C4-2B (cell line): ENCODE results near the gene DENND5B.
"Not testable (repeated sequence)": the region's sequence is repeated elsewhere in the genome, so short reads cannot be mapped to it uniquely, and the experiment has no call there.

Experiments used
- ZFX ChIP-seq: fragments of 450-650 bp; IDR thresholded peaks from 2 replicates; pipeline ENCODE4 v1.6.1; 2017
- TF ChIP-seq, protein P1 (sequence below): fragments of 450-650 bp; conservative IDR thresholded peaks from 2 replicates; pipeline ENCODE4 v1.5.1; 2017; ENCODE audit warnings: mild to moderate bottlenecking

GRCh38 chr12:31403099-31403607, 187.8 kb downstream of the DENND5B start:
- TF ChIP-seq, protein P1, sequence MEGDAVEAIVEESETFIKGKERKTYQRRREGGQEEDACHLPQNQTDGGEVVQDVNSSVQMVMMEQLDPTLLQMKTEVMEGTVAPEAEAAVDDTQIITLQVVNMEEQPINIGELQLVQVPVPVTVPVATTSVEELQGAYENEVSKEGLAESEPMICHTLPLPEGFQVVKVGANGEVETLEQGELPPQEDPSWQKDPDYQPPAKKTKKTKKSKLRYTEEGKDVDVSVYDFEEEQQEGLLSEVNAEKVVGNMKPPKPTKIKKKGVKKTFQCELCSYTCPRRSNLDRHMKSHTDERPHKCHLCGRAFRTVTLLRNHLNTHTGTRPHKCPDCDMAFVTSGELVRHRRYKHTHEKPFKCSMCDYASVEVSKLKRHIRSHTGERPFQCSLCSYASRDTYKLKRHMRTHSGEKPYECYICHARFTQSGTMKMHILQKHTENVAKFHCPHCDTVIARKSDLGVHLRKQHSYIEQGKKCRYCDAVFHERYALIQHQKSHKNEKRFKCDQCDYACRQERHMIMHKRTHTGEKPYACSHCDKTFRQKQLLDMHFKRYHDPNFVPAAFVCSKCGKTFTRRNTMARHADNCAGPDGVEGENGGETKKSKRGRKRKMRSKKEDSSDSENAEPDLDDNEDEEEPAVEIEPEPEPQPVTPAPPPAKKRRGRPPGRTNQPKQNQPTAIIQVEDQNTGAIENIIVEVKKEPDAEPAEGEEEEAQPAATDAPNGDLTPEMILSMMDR, result peak; percentile 97
- not testable (repeated sequence) for TF ChIP-seq ZFX
